NCI-H1694 treated with DMSO at 0.1 percent for 48 hours (cell line): ENCODE data around the gene PDZD4.

Source experiments
- DNase-seq: peaks from one replicate; lab custom pipeline; 2025; lab: John Stamatoyannopoulos, UW

The PDZD4 gene

DNA sequence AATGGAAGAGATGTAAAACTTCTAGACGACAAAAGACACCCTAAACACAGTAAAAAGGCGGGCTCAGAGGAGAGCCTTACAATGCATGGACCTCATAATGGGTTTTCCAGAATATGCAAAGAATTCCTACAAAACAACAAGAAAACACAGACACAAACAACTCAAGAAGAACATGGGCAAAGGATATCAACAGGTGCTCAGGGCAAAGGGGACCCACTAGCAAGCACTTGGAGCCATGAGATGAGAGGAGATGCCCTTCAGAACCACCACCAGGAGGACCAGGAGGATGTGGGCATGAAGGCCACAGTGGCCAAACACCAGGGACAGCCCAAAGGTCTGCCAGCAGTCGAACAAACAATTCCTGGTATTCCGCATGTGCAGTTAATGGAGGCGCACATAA lies 17.2 kb downstream of the PDZD4 start:
- DNase-seq: no peak

GRCh38 chrX:153812220-153812619 lies 18.1 kb downstream of the PDZD4 start:
- no peak for DNase-seq

DNA sequence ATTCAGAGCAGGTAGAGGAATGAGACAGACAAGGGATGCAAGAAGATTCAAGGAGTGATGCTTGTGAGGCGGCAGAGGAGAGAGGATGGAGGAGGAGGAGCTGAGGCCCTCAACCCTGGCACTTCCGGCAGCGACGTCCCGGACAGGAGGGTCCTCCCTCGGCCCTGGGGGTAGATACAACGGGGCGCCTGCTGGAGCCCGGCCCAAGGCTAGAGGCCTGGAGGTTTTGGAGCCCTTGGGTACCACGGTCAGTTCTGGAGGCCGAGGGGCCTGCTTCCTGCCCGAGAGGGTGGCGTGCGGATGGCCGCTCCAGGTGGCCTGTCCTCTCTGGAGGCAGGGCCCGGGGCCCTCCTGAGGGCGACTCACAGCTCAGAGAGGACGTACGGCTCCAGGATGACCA lies 22.4 kb downstream of the PDZD4 start:
- no peak for DNase-seq

DNA sequence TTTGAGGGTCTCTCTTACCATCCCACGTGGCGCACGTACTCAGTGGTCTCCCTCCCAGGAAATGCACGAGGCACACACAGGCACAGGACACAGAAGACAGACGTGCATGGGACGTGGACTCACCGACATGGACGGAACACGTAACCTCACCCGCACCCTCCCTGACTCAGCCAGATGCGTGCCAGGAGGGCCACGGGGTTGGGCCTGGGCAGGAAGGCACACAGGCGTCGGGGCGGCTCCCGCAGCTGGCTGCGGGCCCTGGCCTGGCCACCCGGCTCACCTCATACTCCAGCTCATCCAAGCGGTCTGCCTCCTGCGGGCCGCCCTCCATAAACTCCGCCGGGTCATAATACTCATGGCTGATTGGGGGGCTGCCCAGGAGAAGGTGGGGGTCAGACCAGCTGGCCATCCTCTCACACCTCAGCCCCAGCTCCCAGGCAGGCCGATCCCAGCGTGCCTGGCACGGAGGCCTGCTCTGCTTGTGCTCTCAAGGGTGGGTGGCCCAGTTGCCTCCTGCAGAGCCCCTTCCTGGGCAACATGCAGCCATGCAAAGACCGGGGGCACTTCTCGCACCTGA lies 23.3 kb downstream of the PDZD4 start:
- DNase-seq: no peak

DNA sequence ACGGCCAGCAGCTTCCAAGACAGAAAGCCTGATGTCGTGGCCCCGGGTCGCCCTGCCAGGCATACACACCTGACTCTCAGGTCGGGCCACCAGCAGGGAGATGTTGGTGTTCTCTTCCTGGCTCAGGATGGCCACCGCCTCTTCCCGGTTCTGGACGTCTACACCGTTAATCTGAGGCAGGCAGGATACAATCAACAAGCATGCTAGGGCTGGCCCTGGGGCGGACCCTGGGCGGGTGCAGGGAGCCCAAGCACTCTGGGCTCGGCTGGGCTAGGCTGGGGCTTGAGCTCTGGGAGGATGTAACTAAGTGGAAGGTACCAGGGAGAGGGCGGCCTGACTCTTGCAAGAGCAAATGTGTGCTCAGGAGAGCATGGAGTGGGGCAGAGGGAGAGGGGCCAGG lies 24.9 kb downstream of the PDZD4 start:
- no peak for DNase-seq

GRCh38 chrX:153804621-153805020 lies 25.7 kb downstream of the PDZD4 start:
- no peak for DNase-seq

- DNase-seq: no peak
These were observed 26.2 kb downstream of the PDZD4 start for GRCh38 chrX:153804100-153804595.

DNA sequence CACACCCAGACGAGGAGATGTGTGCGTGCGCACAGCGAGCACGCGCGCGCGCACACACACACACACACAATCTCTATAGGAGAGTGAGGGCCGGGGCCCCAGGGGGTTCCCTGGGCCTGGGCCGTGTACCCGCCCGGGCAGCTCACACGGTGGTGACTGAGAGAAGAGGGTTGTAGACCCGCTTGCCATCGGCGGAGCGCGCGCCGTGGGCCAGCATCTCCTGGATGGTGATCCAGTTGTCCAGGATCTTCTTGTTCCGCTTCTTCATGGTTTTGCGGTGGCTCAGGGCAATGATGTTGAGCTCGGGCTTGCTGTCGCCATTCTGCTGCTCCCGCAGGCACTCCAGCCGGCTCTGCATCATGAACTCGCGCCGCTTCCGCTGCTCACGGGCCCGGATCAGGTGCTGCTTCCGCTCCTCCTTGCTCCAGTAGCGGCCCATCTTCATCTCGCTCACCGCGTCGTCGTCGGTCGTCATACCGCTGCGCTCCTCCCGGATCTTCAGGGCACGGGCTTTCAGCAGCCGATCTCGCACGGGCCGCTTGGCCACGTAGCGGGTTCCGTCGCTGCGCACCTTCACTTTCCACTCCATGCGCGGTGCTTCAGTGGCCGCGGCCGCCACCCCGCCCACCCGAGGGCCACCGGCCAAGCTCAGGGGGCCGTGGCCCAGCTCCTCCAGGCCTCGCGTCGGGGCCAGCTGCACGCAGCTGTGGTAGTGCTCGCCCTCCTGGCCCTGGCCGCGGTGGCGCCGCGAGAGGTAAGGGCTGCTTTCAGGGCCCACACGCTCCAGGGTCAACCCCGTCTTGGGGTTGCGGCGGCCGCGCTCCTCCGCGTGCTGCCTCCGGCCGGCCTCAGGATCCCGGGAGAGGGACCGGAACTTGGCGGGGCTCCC lies 26.9 kb downstream of the PDZD4 start:
- DNase-seq: no peak

DNA sequence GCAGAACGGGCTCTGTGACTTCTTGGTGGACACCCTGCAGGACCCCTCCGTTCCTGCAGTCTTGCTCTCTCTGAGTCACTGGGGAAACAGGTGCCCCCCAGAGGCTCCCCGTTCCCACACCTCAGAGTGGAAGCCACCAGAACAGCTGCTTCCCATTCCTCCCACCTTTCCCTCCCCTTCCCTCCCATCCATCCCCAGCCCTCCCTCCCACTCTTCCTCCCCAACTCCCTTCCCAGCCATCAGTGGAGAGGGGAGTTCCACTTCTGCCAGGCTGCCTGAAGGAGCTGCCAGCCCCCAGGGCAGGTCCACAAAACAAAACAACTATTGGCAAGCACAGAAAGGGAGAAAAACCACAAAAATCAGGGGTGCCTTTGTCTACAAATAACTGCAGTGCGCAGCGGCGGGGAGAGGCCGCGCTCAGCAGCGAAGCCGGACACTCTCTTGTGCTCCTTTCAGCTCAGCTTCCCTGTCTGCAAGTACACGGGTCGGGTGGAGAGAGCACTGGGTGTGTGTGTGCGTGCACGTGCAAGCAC lies 27.8 kb downstream of the PDZD4 start:
- no peak for DNase-seq

- DNase-seq: no peak
These were observed 28.7 kb downstream of the PDZD4 start for GRCh38 chrX:153801669-153802068.

DNA sequence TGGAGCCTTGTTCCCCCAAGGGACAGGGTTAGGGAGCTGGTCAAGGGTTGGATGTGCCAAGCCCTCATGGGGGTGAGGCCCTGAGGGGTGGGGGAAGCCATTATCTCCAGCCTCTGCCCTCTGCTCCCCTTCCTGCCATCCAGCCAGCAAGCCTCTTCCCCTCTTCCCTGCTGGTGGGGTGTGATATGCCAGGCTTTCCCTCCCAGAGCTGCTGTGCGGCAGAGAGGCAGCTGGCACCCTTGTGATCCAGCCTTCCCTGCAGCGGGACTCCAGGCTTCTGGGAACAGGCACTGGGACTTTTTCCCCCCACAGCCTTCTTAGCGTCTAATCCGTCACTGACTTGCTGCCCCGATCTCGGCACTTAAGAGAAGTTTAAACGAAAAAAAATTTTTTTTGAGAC lies 29.6 kb downstream of the PDZD4 start:
- peak; percentile 40 for DNase-seq

DNA sequence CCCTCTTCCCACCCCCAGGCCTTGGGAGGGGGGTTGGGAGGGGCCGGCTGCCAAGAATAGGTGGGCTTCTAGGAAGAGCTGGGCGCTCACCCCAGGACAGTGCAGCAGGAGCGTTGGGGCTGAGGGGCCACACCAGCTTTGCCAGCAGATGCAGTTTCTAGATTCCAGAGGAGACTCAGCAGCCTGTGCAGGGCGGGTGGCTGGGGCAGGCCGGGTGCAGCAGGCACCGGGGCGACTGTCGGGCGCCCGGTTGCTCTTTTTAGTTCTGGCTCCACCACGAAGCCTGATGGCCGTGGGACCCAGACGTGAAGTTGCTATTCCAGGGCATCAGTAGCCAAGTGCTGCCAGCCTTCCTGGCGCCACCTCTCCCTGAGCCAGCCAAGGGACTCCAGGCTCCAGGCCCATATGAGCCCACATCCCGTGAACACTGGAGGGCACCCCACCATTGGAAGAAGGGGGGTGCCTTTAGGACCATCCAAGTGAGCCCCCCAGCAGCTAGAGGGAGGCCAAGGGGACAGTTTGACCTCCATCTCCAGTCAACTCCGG lies 30.1 kb downstream of the PDZD4 start:
- no peak for DNase-seq

DNA sequence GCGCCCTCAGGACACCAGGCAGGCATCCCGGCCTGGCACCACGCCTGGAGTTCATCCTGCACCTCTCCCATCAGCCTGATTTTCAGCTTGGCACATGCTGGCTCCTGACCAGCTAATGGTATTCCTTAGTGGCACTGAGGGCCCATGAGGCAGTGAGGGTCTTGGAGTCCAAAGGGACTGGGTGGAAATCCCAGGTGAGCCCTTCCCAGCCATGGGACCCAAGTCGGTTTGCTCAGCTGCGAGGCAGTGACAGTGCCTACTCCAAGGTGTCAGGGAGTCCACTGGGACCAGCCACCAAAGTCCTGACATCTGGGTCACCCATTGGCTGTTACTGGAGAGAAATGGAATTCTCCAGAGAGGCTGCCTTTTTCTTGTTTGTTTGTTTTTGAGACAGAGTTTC lies 31.0 kb downstream of the PDZD4 start:
- no peak for DNase-seq

GRCh38 chrX:153797415-153798015 lies 32.8 kb downstream of the PDZD4 start:
- no peak for DNase-seq

DNA sequence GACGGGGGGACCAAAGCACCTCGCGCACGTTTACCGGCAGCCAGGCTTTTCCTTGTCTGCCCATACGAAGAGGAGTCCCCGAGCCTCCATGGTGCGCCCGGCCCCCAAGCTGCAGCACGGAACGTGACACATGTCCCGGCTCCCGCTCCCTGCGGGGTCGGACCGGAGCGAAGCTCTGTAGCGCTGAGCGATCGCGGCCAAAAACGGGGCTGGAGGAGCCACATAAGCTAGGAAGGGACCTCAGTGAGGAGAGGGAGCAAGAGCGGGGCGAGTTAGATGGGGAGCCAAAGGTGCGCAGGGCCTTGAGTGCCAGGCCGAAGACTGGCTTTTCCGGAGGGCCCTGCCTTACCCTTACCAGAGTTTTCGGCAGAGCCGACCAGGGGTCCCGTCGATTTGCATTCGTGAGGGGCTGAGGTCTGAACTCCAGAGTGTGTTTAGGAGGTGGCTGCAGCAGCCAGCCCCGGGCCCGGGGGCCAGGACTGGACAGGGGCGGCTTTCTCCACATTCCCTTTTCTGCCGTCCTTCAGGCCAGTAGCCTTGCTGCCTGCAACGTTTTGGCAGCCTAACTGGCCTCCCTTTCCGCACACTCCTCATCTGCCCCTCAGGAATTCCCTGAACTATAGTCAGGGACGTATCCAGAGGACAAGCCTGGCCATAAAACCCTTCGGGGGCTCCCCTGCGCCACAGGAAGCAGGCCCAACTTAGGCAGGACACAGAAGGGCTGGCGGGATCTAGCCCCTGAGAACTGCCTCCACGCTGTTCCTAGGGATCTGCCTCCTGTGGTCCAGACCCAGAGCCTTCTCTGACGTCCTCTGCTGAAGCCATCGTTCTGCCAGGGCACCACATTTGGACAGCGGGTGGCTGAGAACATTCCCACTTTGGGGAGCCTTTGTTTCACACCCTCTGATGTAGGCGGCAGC lies 35.2 kb downstream of the PDZD4 start:
- DNase-seq: no peak

GRCh38 chrX:153794018-153794896 lies 36.1 kb downstream of the PDZD4 start, which contains the start of the genes IDH3G and SSR4:
TSS of gene IDH3G (minus strand) at chrX:153794375. CDS start at chrX:153794326, 49 bp downstream.
TSS of gene SSR4 (plus strand) at chrX:153794668. CDS start at chrX:153794688, 20 bp downstream.
- peak; percentile 95 for DNase-seq

- DNase-seq: no peak
These were observed 37.1 kb downstream of the PDZD4 start for GRCh38 chrX:153793291-153793690.

GRCh38 chrX:153792368-153792767 lies 38.0 kb downstream of the PDZD4 start:
- peak; percentile 56 for DNase-seq

GRCh38 chrX:153791104-153791852 lies 39.1 kb downstream of the PDZD4 start:
- no peak for DNase-seq
